NCI-H1930 (cell line): ENCODE measurements around the gene SPDEF.
A peak's percentile ranks its signal among the peaks of the same experiment; 100 is the strongest.

ENCODE experiments used
- DNase-seq, 2 experiments: peaks; one replicate each; lab custom pipeline; 2025; lab: John Stamatoyannopoulos, UW

The SPDEF gene

DNA sequence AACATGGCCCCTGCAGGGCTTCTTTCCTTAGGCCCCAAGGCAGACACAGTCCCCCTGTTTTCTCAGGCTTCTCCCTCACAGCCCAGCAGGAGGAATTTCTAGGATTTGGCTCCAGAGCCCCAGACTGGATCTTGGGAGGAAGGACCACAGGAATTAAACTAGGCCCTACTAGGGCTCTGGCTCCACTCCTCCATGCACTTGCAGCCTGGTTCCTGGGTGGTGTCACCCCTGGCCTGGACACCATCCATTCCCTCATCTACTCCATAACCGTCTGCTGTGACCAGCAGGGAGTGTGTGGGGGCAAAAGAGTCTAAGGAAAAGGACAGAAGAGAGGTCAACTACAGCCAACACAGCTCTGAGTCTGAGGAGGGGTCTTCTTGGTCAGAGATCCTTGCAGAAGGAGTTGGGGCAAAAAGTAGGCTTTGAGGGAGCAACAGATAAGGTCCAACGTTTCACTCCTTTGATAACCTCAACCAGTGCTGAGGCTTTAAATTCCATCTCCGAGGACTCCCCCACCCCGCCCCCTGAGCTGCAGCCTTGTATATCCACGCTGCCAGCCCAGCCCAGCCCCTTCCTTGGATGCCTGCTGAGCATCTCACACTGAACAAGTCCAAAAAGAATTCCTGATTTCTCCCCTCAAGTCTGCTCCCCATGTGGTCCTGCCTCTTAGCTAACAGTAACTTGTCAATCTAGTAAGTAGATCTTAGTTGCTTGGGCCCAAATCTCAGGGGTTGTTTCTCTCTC lies 27.9 kb upstream of the SPDEF start:
- no peak for DNase-seq

DNA sequence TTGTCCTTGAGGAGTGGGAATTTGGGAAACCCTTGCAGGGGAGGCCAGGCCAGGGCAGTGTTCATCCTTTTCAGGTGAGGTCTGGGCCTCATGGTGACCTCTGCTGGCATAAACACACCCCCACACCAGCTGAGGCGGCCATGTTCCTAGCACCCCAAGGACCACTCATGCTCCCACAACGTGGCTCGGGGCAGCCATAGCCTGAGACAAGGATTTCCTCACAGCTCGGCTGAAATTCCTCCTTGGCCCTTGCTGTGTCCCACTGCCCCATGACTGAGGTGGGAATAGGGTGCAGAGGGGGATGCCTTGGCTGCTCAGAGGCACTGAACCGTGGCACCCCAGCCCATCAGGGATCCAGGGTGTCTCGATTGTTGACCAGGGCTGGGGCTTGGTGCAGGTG lies 27.3 kb upstream of the SPDEF start:
- DNase-seq = no peak

DNA sequence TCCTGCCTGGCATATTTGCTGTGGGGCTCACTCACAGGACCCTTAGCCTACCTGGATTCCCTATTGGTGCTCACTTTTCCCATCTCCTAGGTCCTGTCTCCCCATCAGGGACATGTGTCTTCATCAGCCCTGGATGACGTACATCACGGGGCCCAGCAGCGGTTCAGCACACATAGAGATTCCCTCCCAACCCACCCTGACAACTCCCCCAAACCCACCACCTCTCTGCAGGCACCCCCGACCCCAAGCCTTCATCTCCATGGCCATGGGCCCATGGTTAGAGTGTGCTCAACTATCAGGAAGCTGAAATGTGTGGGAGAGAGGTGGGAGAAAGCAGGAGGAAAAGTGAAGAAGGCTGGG lies 25.4 kb upstream of the SPDEF start:
- no peak for DNase-seq

DNA sequence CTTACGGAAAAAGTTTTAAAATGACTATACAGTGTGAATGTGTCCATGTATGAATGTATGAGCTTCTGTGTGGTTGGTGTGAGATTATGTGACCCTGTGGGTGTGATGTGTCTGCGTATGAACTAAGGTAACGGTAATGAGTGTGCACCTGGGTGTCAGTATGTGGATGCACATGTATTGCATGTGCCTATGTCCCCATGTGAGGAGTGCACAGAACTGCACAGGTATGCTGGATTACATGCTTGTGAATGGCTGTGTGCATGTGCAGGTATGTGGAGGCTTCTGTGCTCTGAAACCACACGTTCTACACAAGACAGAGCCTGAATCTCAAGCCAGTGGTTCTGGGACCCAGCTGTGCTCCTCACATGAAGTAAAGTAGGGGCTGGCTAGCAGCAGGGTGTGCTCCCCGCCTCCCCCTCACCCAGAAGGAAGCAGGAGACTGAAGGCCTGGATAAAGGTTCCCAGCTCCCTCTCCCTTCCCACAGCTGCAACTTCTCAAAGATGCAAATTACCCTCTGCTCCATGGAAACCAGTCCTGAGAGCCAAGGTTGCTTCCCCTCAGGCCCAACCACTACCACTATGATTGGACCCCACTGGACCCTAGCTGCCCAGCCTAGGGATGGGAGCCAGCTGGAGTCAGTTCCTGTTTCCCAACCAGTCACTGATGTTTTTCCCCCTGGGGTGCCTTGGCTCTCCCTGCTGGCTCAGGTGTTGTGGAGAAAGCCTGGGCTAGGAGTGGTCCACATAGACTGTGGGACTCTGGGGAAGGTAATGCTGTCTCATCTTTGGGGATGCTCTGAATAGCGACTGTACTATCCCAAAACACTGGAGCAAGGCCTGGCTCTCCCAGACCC lies 24.8 kb upstream of the SPDEF start:
- DNase-seq = no peak

DNA sequence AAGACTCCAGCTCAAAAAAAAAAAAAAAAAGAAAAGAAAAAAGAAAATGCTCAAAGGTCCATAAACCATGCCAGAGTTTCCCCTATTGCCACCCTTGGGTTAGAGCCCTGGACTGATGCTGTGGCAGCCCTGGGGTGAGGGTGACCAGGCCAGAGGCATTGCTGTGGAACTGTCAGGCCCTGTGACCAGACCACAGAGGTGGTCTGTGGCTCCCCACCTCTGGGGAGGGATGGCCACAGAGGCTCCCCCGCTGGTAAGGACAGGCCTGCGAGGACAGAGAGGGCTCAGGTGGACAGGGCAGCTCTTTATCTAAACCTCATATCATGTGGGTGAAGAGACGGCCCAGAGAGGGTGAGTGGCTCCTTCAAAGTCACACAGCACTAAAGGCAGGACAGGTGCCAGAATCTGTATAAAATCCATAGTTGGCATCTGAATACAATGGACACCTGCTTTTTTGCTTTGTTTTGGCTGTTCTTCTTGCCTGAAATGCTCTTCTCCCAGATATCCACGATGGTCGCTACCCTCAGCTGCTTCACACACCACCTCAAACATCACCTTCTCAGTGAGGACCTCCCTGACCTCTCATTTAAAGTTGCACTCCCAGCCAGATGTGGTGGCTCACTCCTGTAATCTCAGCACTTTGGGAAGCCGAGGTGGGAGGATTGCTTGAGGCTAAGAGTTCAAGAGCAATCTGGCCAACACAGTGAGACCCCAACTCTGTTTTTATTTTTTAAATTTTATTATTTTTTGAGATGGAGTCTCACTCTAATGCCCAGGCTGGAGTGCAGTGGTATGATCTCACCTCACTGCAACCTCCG lies 22.5 kb upstream of the SPDEF start:
- no peak for DNase-seq

DNA sequence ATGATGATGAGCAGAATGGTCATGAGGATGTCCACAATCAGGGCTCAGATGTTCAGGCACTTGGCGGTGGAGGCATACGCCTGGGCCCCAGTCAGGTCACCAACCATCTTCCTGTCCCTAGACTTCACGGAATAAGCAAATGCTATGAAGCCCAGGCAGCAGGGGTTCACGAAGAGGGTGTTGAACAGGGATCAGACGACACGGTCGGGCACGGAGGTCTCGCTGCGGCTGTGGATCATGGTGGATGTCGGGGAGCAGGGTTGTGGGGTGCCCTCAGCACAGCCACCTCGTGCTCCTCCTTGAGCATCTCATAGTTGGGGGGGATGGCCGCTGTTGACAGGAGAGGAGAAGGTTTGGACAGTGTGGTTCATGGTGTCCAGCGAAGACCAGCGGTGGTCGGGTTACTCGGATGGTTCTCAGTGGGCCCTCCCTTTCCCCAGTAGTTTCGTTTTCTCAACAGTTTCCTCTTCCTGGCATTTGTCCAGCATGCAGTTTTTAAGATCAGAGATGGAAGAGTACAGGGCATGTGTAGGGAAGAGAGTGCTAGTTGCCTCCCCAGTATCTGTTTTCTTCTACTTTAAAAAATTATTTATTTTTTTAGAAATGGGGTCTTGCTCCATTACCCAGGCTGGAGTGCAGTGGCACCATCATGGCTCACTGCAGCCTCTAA lies 20.3 kb upstream of the SPDEF start:
- no peak for DNase-seq

DNA sequence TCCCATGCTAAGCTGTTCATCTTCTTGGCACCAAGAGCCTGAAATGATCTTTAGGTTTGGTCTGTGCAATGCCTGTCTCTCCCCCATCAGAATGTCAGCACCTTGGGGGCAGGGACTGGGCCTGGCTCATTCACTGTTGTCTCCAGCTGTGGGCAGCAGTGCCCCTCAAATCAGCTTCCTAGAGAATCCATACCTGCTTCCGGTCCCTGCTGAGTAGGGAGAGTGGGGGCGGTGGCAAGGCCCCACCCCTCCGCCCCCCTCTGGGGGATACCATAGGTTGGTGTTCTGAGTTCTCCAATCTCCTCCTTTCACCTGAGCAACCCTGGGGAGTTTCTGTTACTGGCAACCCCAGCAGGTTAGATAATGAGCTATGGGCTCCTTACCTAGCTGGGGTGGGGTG lies 19.2 kb upstream of the SPDEF start:
- DNase-seq = no peak

DNA sequence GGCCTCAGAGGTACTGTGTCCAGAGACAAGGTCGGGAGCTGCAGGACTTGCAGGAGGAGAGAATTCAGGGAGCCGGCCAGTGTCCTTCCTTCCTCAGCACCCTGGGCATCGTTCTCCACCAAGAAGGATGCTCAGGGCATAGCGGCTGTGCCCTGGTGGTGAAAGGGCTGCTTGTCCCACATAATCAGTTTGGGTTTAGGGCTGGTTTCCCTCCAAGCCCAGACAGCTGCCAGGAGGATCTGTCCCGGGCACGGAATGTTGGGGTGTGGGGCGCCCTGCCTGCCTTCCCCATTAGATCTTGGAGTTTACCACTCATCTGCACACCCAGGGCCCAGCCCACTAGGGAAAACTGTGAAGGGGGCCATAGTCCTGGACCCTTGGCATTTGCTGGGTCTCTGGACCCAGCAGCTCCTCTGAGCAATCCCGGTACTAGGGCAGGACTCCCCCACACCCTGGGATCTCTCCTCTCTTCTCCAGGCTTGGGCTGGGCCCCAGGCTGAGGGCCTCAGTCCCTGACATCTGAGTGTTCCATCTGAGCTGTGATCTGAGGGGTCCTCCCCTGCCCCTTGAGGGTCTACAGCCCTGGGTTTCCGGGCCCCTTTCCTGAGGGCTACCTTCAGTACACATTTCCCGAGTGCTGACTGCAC lies 18.6 kb upstream of the SPDEF start:
- no peak for DNase-seq

DNA sequence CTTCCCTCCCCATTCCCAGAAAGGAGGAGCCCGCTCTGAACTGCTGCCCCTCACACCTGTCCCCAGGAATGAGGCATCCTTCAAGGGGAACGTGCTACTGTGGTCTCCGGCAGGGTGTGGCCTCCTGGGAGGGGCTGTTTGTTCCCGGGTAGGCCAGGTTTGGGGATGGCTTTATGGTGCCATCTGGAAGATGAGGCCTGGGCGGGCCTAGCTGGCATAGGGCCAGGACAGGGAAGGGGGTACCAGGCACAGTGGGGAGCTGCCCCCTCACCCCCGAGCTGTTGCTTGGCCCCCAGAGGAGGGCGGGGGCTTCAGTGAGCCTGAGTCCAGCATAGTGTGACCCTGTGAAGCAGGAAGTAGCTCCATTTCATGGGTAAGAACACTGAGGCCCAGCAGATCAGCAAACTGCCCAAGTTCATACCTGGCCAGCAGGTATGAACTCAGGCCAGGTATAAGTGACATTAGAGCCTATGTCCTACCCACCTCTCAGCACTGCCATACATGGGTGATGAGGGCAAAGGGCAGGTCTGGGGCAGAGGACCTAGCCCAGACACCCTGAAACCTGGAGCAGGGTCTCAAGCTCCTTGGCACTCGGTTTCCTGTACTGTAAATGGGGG lies 17.5 kb upstream of the SPDEF start:
- DNase-seq = no peak

DNA sequence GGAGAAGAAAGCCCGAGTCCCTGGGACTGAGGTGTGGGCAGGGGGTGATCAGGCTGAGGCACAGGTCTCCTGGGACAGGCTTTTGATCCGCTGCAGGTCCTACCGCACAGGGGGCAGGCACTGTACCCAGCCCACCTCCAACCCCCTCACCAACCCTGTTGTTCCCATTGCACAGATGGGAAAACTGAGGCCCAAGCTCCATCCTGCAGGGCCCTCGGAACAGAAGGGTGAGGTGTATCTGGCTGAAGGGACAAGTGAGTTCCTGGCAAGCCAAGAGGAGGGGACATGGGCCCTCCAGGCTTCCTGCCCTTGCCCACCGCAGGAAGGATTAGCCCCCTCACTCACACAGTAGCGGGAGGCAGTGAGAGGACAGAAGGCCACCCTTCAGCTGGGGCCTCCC lies 16.5 kb upstream of the SPDEF start:
- no peak for DNase-seq

DNA sequence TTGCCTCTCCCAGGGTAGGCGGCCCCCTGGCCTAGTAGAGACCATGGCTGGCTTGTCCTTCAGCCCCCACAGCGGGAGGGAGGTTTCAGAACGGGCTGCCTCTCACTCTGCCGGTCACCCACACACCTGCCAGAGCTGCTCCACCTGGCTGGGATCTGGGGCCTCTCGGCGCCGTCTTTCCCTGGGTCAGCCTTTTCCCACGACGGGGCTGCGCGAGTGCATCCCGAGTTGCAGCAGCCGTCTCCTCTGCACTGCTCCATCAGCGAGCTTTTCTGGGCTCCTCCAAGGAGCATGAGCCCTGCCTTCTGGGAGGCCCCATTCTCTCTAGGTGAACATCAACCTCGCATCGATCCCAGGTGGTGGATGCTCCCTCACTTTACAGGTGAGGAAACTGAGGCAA lies 15.9 kb upstream of the SPDEF start:
- DNase-seq = no peak

DNA sequence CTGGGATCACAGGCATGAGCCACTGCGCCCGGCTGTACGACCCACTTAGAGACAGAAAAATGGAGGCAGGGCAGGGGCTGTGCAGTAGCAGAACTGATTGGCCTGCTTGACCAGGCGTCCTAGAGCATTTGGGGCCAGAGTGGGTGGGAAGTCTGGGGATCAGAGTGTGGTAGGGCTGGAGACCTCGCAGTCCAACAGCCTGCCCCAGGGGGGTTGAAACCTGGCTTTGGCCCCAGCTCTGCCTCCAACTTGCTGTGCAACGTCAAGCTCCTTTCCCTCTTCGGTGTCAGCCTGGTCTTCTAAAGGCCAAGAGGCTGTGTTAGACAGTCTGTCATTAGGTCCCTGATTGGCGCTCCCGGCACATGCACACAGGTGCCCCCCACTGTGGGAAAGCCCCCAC lies 15.3 kb upstream of the SPDEF start:
- DNase-seq = no peak

DNA sequence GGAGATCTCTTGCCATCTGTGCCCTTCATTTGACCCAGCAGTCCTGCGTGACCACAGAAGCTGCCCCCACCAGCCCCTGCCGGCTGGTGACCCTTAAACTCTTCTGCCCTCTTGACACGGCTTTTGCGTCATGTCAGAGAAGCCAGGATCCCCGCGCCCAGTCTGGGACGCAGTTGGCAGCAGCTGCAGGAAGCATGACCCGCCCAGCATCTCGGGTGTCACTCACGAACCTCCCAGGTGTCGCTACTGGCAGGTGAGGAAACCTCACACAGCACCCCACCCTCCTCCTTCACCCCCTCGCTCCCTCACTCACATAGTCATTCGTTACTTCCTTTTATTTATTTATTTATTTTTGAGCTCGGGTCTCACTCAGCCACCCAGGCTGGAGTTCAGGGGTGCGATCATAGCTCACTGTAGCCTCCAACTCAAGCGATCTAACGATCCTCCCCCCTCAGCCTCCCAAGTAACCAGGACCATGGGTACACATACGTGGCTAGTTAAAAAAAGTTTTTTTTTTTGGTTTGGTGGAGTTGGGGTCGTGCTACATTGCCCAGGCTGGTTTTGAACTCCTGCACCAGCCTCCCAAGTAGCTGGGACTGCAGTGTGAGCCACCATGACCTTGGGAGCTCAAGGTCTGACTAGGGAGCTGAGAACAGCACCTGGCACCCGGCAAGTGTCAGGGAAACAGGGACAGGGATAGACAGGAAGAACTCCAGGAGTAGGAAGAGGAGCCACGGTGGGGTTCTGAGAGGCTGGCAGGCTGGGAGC lies 14.1 kb upstream of the SPDEF start:
- DNase-seq = no peak

DNA sequence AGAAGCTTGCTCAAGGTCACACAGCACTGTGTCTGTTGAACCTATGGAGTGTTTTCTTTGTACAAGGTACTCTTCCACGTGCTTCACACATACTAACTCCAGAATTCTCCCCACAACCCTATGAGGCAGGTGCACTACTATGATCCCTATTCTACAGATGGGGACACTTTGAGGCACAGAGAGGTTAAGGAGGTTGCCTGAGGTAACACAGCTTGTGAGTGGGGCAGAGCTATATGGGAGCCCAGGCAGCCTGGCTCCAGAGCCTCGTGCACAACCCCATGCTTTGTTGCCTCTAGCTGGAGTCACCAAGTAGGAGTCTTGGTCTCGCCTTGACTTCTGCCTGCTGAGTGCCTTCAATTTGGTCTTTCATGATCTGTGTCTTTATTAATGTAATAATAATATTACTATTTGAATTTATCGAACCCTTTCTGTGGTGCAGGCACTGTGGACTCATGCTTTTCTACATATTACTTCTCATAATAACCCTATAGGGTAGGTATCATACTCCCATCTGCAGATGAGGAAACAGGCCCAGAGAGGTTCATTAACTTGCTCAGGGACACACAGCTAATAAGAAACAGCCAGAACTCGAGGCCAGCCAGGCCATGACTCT lies 13.3 kb upstream of the SPDEF start:
- no peak for DNase-seq

DNA sequence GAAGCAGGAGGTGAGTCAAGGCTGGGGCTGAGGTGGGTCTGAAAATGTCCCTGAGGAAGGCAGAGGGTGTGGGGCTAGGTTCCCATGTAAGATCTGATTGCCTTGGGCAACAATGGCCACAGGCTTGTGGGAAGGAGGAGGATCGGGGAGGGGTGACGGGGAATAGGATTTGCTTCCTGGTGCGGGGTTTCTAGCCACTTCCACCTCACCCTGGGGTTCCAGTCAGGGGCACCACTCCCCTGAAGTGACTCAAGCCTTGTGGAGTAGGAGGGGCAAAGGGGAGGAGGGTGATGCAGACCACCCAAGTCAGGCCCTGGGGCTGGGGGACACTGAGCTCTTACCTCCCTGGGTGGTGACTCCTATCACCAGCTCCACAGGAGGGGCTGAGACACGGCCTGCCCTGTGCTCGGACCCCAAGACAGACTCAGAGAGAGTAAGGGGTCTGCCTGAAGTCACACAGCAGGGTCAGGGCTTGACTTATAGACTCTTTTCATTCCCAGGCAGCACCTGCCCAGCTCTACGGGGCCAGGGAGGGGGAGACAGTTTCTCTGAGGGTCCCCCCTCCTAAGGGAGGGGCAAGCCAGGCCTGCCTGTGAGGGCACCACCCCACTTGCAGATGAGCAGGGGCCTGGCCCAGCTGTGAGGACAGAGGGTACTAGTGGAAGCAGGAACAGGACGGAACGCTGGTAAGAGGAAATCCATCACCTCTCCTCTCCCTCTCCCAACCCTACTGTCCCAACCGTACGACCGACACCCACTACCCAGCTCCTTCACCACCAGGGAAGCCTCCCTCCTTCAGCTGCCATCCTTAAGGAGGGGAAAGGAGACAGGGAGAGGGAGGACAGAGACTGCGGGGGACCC lies 12.4 kb upstream of the SPDEF start:
- no peak for DNase-seq

DNA sequence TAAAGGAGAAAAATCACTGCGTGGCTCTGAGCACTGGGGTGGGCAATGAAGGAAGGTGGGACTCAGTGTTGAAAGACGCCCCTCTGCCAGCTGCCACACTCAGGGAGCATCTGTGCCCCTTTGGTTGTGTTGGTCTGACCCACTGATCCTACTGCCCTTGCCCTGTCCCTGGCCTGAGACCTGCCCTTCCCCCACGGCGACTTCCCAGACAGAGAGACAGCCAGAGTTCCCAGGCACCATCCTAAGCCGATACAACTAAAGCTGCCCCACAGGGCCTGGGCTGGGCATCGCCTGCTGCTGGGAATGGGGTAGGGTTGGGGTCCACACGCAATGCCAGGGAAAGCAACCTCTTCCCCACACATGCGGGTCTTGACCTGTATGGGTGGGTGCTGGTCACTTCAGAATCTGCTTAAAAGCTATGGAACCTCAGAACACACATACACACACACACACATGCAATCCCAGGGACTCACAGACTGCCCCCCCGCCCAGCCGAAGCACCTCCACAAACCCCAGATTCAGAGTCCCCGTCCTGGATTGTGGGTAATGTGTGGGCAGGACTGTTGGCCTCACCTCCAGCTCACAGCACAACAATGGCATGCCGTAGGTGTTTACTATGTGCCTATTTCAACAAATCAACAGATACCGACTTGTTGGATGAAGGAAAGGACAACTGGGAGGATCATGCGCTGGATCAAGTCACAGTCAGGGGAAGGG lies 10.9 kb upstream of the SPDEF start:
- no peak for DNase-seq

DNA sequence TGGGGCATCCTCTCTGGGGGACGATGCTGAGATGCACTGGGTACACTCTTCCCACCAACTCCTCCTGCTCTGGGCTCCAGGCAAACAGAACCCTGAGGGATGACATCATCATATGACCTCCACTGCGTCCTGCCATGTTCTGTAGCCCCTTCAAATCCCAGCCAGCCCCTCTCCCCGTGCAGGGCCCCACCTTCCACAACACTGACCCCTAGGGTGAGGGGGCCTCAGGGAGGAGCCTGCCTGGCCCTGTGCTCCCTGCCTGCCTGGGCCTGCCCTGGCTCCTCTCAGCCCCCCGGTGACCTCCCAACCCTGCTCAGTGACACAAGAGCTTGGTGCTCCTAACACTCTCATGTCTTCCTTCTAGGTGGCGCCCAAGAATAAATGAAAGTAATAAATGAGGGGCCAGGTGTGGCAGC lies 9.6 kb upstream of the SPDEF start:
- DNase-seq = peak in 1 of 2 experiments; percentile 18

DNA sequence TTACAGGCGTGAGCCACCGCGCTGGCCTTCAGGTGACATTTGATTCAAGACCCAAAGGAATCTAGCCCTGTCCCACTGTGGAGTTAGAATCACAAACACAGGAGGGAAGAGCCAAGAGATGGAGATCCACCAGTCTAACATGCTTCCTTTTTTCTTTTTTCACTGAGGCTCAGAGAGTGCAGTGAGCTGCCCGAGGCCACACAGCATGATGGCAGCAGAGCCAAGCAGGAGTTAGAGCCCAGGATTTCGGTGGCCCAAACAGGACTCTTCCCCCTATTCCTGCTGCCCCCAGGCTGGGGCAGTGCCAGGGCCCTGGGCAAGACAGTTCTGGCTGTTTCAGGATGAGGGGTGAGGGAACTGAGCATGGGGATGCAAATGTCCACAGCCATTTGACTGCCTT lies 8.1 kb upstream of the SPDEF start:
- no peak for DNase-seq
